RWPE1 (cell line): Measurements from ENCODE around the gene SPG21.

Experiments
- CTCF ChIA-PET: fragments of 350-600 bp; sonication (Branson Sonifier 250); formaldehyde crosslinking; extraction: SDS; loops from one replicate; lab custom pipeline; 2021; lab: Yijun Ruan, JAX
- POLR2A ChIA-PET: fragments of 400-600 bp; formaldehyde crosslinking; extraction: SDS; loops from one replicate; lab custom pipeline; 2020; ENCODE audit warnings: antibody characterized with exemption; ENCODE audit not compliant: low non-redundant PET; lab: Yijun Ruan, JAX
- DNase-seq: peaks from one replicate; pipeline ENCODE4 v3.0.0; 2012; ENCODE audit warnings: low spot score
- H3K27ac ChIP-seq: fragments of 450-650 bp; 2 replicates; pipeline ENCODE4 v1.5.1; 2017
- TF ChIP-seq, protein P1 (sequence below): fragments of 450-650 bp; conservative IDR thresholded peaks from 2 replicates; pipeline ENCODE4 v1.5.1; 2017; ENCODE audit warnings: low read depth, mild to moderate bottlenecking

The SPG21 gene

DNA sequence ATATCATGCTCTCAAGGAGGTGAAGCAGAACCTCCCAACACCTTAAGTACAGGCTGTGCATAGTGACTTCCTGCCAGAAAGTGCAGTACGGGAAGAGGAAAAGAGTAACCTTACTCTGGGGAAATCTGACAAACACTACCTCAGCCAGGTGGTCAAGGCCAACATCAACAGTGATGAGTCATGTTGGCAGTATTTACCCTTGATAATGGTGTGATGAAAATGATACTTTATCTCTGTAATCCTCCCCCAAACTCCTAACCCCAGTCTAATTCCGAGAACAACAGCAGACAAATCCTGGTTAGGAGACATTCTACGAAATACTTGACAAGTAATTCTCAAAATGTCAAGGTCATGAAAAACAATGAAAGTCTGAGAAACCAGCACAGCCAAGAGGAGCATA, 51.5 kb downstream of the SPG21 start:
- POLR2A ChIA-PET = no interaction called here
- CTCF ChIA-PET = no interaction called here

DNA sequence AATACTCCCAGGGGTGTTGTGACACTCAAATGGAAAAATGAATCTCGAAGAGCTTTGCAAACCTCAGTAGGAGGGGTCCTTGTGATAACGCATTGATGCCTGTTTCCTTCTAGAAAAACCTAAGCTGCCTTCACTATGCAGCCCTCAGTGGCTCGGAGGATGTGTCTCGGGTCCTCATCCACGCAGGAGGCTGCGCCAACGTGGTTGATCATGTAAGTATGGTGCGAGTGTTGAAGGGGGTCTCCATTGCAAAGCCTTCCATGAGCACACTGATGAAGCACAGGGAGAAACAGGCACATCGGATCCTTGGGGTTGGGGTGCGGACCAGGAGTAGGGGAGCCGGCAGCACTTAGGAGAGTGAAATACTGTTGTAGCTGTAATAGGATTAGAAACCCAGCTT, 55.7 kb downstream of the SPG21 start:
- ChIA-PET POLR2A (no interaction called here), CTCF (interaction anchor here (0.5 kb wide), 1 partner anchor 102 kb away, joined by 3 read pairs; no protein-coding TSS in a partner anchor)
- TF ChIP-seq, protein P1, sequence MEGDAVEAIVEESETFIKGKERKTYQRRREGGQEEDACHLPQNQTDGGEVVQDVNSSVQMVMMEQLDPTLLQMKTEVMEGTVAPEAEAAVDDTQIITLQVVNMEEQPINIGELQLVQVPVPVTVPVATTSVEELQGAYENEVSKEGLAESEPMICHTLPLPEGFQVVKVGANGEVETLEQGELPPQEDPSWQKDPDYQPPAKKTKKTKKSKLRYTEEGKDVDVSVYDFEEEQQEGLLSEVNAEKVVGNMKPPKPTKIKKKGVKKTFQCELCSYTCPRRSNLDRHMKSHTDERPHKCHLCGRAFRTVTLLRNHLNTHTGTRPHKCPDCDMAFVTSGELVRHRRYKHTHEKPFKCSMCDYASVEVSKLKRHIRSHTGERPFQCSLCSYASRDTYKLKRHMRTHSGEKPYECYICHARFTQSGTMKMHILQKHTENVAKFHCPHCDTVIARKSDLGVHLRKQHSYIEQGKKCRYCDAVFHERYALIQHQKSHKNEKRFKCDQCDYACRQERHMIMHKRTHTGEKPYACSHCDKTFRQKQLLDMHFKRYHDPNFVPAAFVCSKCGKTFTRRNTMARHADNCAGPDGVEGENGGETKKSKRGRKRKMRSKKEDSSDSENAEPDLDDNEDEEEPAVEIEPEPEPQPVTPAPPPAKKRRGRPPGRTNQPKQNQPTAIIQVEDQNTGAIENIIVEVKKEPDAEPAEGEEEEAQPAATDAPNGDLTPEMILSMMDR = no peak
- DNase-seq = no peak
- H3K27ac ChIP-seq = no peak overlapping the region

More for the DNA sequence above, 51.5 kb downstream of the SPG21 start:
- H3K27ac ChIP-seq = no peak overlapping the region
- no peak for DNase-seq
- TF ChIP-seq, protein P1 = no peak

DNA sequence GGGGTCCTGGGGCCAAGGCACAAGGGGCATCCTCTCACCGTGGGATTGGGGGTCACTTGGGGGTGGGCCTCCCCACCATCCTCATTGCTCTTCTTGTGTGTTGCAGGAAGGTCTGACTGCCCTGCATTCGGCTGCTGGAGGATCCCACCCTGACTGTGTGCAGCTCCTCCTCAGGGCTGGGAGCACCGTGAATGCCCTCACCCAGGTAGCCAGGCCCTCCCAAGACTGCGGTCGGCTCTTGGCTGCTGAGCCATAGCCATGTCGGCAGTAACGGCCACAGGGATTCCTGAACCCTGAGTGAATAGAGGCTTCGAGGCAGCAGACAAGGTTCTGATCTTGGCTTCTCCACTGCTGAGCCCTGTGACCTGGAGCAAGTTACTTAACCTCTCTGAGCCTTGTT, 58.3 kb downstream of the SPG21 start:
- H3K27ac ChIP-seq = no peak overlapping the region
- ChIA-PET CTCF (no interaction called here), POLR2A (no interaction called here)
- DNase-seq = no peak
- TF ChIP-seq, protein P1 = no peak

DNA sequence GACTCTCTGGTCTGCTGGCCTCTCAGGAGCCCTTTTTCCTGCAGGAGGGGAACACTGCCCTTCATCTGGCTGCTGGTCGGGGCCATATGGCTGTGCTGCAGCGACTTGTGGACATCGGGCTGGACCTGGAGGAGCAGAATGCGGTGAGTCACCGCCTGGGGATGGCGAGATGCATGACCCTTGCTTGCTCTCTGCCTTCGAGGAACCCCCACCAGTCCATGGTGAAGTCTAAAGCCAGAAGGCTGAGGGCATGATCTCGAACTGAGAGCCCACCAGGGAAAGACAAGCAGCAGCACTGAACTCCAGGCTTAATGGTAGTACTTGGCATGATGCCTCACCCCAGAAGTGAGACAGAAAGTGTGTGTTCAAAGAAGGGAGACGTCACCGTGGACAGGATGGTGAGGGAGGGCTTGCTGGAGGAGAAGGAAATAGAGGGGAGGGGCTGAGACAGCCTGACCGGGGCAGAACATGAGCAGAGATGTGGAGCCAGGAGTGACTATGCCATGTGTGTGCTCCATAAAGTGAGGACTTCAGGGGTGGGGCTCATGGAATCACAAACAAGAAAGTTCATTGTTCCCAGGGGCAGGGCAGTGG, 58.8 kb downstream of the SPG21 start:
- DNase-seq = no peak
- CTCF ChIA-PET = no interaction called here

DNA sequence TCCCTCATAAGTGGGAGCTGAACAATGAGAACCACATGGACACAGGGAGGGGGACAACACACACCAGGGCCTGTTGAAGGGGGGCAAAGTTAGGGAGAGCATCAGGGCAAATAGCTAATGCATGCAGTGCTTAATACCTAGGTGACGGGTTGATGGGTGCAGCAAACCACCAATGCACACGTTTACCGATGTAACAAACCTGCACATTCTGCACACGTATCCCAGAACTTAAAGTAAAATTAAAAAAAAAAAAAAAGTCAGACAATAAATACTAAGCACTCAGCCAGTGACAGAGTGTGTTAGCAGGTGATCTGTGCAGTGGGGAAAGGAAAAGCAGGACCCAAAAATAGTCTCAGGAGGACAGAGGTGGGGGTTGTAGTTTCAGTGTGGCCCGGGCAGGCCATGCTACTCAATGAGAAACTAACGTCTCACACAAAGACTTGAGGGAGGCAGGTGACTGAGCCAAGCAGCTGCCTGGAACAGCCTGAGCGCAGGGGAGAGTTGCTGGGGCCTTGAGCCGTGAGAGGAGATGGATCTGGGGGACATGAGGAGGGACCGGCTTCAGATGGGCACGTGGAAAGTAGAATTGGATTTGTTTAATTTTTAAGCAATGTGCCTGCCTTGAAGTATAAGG, 59.6 kb downstream of the SPG21 start:
- CTCF ChIA-PET = no interaction called here
- no peak for DNase-seq

More for the DNA sequence above, 58.8 kb downstream of the SPG21 start:
- TF ChIP-seq, protein P1 = no peak
- no peak overlapping the region for H3K27ac ChIP-seq
- POLR2A ChIA-PET = no interaction called here

DNA sequence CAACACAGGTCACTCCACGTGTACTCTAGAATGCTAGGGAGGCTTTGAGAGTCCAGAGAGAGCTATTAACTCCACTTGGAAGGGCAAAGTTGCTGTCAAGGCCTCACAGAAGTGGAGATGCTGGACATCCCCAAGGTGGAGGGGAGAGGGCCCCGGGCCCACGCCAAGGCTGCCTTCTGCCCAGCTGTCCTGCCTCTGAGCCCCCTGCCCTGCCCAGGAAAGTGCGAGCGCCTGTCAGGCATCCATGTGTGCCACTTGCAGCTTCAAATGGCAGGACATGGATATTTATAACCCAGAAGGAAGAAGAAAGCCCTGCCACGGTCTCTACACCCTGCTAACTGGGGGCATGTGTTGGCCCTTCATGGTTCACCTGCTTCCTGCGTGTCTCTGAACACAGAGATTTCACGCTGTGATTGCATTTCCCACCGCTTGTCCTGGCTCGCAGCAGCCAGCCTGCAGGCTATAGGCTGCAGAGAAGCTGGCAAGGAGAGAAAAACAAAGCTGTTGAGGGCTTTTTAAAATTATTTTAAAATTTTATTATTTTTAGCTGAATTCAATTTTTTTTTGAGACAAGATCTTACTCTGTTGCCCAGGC, 61.0 kb downstream of the SPG21 start:
- POLR2A ChIA-PET = no interaction called here
- TF ChIP-seq, protein P1 = no peak
- CTCF ChIA-PET = no interaction called here
- no peak for DNase-seq
- no peak overlapping the region for H3K27ac ChIP-seq

More for the DNA sequence above, 59.6 kb downstream of the SPG21 start:
- POLR2A ChIA-PET = no interaction called here
- TF ChIP-seq, protein P1 = no peak
- H3K27ac ChIP-seq = no peak overlapping the region
